H1 (cell line): Measurements from ENCODE around the gene BPGM. TPM values are rescaled to one million over a fixed set of nuclear protein-coding genes. Genes with fewer than 3 reads are reported as not detected.

Experiments
- CTCF ChIA-PET: fragments of 300-600 bp; sonication (Branson Sonifier 250); formaldehyde crosslinking; loops from one replicate; lab custom pipeline; 2021; ENCODE audit not compliant: partially characterized antibody; lab: Charles Lee
- POLR2A ChIA-PET: fragments of 300-600 bp; sonication (Branson Sonifier 250); formaldehyde crosslinking; loops from one replicate; lab custom pipeline; 2021; ENCODE audit warnings: inconsistent platforms; ENCODE audit not compliant: partially characterized antibody; lab: Charles Lee
- DNase-seq, 2 experiments: peaks; one replicate each; pipeline versions ENCODE4 v3.0.0 to v3.0.0-alpha.2; 2010 to 2022; ENCODE audit warnings: low spot score in 2 of 2, low read depth in 1 of 2, mixed read lengths in 1 of 2
- FAIRE-seq: peaks from 2 replicates; lab custom pipeline; 2011; peaks lifted over from hg19 to GRCh38; lab: Jason Lieb, UNC
- H2AFZ ChIP-seq: 2 replicates; pipeline ENCODE4 v1.8.1; 2012; ENCODE audit warnings: low read length, inconsistent platforms
- H2AK5ac ChIP-seq: 2 replicates; pipeline ENCODE4 v1.6.1; 2013; ENCODE audit warnings: low read depth, low read length
- H2BK120ac ChIP-seq: replicated peaks from 2 replicates; pipeline ENCODE3; 2013; ENCODE audit warnings: low read depth, low read length, inconsistent platforms
- H2BK12ac ChIP-seq: 2 replicates; pipeline ENCODE4 v1.6.1; 2013; ENCODE audit warnings: low read depth, low read length
- H2BK15ac ChIP-seq: 2 replicates; pipeline ENCODE4 v1.6.1; 2013; ENCODE audit warnings: low read length
- H2BK20ac ChIP-seq: 2 replicates; pipeline ENCODE4 v1.6.1; 2013; ENCODE audit warnings: low read length
- H2BK5ac ChIP-seq: 2 replicates; pipeline ENCODE4 v1.6.1; 2013; ENCODE audit warnings: low read depth, low read length
- H3K14ac ChIP-seq: 2 replicates; pipeline ENCODE4 v1.6.1; 2013; ENCODE audit warnings: inconsistent platforms; ENCODE audit not compliant: insufficient read length
- H3K18ac ChIP-seq: 2 replicates; pipeline ENCODE4 v1.6.1; 2013; ENCODE audit warnings: low read length; ENCODE audit errors: extremely low read depth
- H3K23ac ChIP-seq: 2 replicates; pipeline ENCODE4 v1.6.1; 2013; ENCODE audit warnings: inconsistent platforms; ENCODE audit not compliant: insufficient read length
- H3K23me2 ChIP-seq: 2 replicates; pipeline ENCODE4 v1.6.1; 2013; ENCODE audit warnings: low read depth, low read length
- H3K27ac ChIP-seq: 2 replicates; pipeline ENCODE4 v1.6.1; 2011; ENCODE audit warnings: low read depth, low read length, inconsistent platforms
- H3K27me3 ChIP-seq, 4 experiments: replicated peaks in 1 of 4; 1 replicate in 1 of 4; 2 replicates in 3 of 4; pipeline versions ENCODE4 v1.6.1 to v1.8.1; 2011 to 2013; ENCODE audit warnings: low read length in 3 of 4, mild to moderate bottlenecking in 3 of 4, inconsistent platforms in 2 of 4, mixed read lengths in 2 of 4, moderate library complexity in 1 of 4; ENCODE audit not compliant: control insufficient read depth in 3 of 4, insufficient read depth in 3 of 4; ENCODE audit errors: extremely low read depth in 1 of 4
- H3K36me3 ChIP-seq, 4 experiments: 2 replicates each; pipeline versions ENCODE4 v1.6.1 to v1.8.1; 2011 to 2013; ENCODE audit warnings: mild to moderate bottlenecking in 4 of 4, low read length in 3 of 4, moderate library complexity in 2 of 4, control low read depth in 1 of 4, inconsistent platforms in 1 of 4; ENCODE audit not compliant: insufficient read depth in 4 of 4, control insufficient read depth in 2 of 4
- H3K4ac ChIP-seq: replicated peaks from 2 replicates; pipeline ENCODE3; 2013; ENCODE audit warnings: low read length, low read depth, mixed read lengths, inconsistent platforms; ENCODE audit not compliant: insufficient read length
- H3K4me1 ChIP-seq, 4 experiments: replicated peaks in 1 of 4; 1 replicate in 1 of 4; 2 replicates in 3 of 4; pipeline versions ENCODE4 v1.6.1 to v1.8.1; 2011 to 2013; ENCODE audit warnings: low read length in 3 of 4, inconsistent platforms in 2 of 4, mixed read lengths in 1 of 4; ENCODE audit not compliant: insufficient read depth in 4 of 4, control insufficient read depth in 3 of 4
- H3K4me2 ChIP-seq, 2 experiments: 2 replicates each; pipeline versions ENCODE4 v1.6.1 to v1.8.1; 2011 to 2013; ENCODE audit warnings: low read depth in 2 of 2, low read length in 2 of 2, control low read depth in 1 of 2, inconsistent platforms in 1 of 2, mild to moderate bottlenecking in 1 of 2; ENCODE audit not compliant: insufficient read depth in 1 of 2
- H3K4me3 ChIP-seq, 4 experiments: fragments of 200-600, 300-600 bp in 1 of 4; sonication (generic), shearing (Covaris generic), sonication (Bioruptor Twin) in 1 of 4; 2 replicates each; pipeline versions ENCODE4 v1.5.1 to v1.8.1; 2011 to 2016; ENCODE audit warnings: low read length in 4 of 4, low read depth in 3 of 4, control low read depth in 2 of 4, inconsistent platforms in 2 of 4, mild to moderate bottlenecking in 2 of 4, mixed read lengths in 1 of 4, moderate library complexity in 1 of 4; ENCODE audit not compliant: insufficient read depth in 2 of 4; ENCODE audit errors: extremely low read depth in 1 of 4
- H3K56ac ChIP-seq: replicated peaks from 2 replicates; pipeline ENCODE3; 2013; ENCODE audit warnings: low read depth, mild to moderate bottlenecking, mixed read lengths, low read length, inconsistent platforms; ENCODE audit not compliant: insufficient read length
- H3K79me1 ChIP-seq: 2 replicates; pipeline ENCODE4 v1.6.1; 2013; ENCODE audit warnings: low read depth, low read length, control low read depth
- H3K79me2 ChIP-seq, 2 experiments: 2 replicates each; pipeline versions ENCODE4 v1.6.1 to v1.8.1; 2012 to 2013; ENCODE audit warnings: low read length in 2 of 2, mild to moderate bottlenecking in 2 of 2, inconsistent platforms in 1 of 2; ENCODE audit not compliant: insufficient read depth in 2 of 2, control insufficient read depth in 1 of 2
- H3K9ac ChIP-seq, 4 experiments: replicated peaks in 1 of 4; 1 replicate in 1 of 4; 2 replicates in 3 of 4; pipeline versions ENCODE4 v1.6.1 to v1.8.1; 2011 to 2013; ENCODE audit warnings: low read depth in 3 of 4, low read length in 3 of 4, control low read depth in 2 of 4, mild to moderate bottlenecking in 2 of 4, moderate library complexity in 2 of 4, inconsistent platforms in 1 of 4; ENCODE audit errors: extremely low read depth in 1 of 4
- H3K9me3 ChIP-seq, 2 experiments: 2 replicates each; pipeline versions ENCODE4 v1.6.1 to v1.8.1; 2012 to 2013; ENCODE audit warnings: mild to moderate bottlenecking in 2 of 2, moderate library complexity in 2 of 2, control low read depth in 1 of 2, inconsistent platforms in 1 of 2, low read depth in 1 of 2, low read length in 1 of 2, mixed read lengths in 1 of 2; ENCODE audit not compliant: insufficient read depth in 2 of 2
- H4K20me1 ChIP-seq, 2 experiments: replicated peaks in 1 of 2; 2 replicates each; pipeline versions ENCODE3 to v1.8.1; 2011 to 2013; ENCODE audit warnings: inconsistent platforms in 2 of 2, low read length in 2 of 2, mild to moderate bottlenecking in 1 of 2; ENCODE audit not compliant: insufficient read depth in 2 of 2, control insufficient read depth in 1 of 2
- H4K5ac ChIP-seq: 2 replicates; pipeline ENCODE4 v1.6.1; 2013; ENCODE audit warnings: low read length, low read depth, mixed read lengths, inconsistent platforms; ENCODE audit not compliant: insufficient read length
- H4K8ac ChIP-seq: 2 replicates; pipeline ENCODE4 v1.8.0; 2013; ENCODE audit warnings: mild to moderate bottlenecking, moderate library complexity, low read length, inconsistent platforms; ENCODE audit not compliant: insufficient read depth; ENCODE audit errors: extremely low read depth
- H4K91ac ChIP-seq: replicated peaks from 2 replicates; pipeline ENCODE3; 2013; ENCODE audit warnings: low read length, mixed read lengths, inconsistent platforms; ENCODE audit not compliant: insufficient read length
- CBX8 ChIP-seq: fragments of 300-800, 300-1000 bp; sonication (generic); IDR thresholded peaks from 2 replicates; pipeline ENCODE4 v1.7.1; 2016; ENCODE audit warnings: low read depth, low read length, borderline replicate concordance
- CHD1 ChIP-seq: IDR thresholded peaks from 2 replicates; pipeline ENCODE4 v1.6.1; 2012; ENCODE audit warnings: low read depth, low read length, improper control_type of control experiment
- CTBP2 ChIP-seq: IDR thresholded peaks from 2 replicates; pipeline ENCODE4 v1.7.0; 2011; ENCODE audit warnings: borderline replicate concordance, mild to moderate bottlenecking, moderate library complexity, mixed read lengths, low read length; ENCODE audit not compliant: insufficient read depth, insufficient read length
- EGR1 ChIP-seq: IDR thresholded peaks from 2 replicates; pipeline ENCODE4 v1.6.1; 2011; ENCODE audit warnings: low read depth, low read length, borderline replicate concordance
- JUN ChIP-seq: IDR thresholded peaks from 2 replicates; pipeline ENCODE4 v1.6.1; 2011; ENCODE audit warnings: low read depth, mild to moderate bottlenecking, improper control_type of control experiment, low read length
- RNF2 ChIP-seq: fragments of 200-900, 300-1000 bp; sonication (generic); IDR thresholded peaks from 2 replicates; pipeline ENCODE4 v1.7.1; 2016; ENCODE audit warnings: borderline replicate concordance, low read depth, mild to moderate bottlenecking, antibody characterized with exemption, low read length; ENCODE audit not compliant: poor library complexity, severe bottlenecking; ENCODE audit errors: missing control alignments
- SIX5 ChIP-seq: IDR thresholded peaks from 2 replicates; pipeline ENCODE4 v1.6.1; 2011; ENCODE audit warnings: mild to moderate bottlenecking, low read depth, low read length
- SP2 ChIP-seq: IDR thresholded peaks from 2 replicates; pipeline ENCODE4 v1.6.1; 2012; ENCODE audit warnings: mild to moderate bottlenecking, low read length, inconsistent platforms
- SP4 ChIP-seq: IDR thresholded peaks from 2 replicates; pipeline ENCODE4 v1.6.1; 2012; ENCODE audit warnings: low read length, inconsistent platforms
- SRF ChIP-seq: IDR thresholded peaks from 2 replicates; pipeline ENCODE4 v1.6.1; 2011; ENCODE audit warnings: mild to moderate bottlenecking, low read depth, low read length, moderate library complexity
- SUZ12 ChIP-seq: fragments of 200-600 bp; sonication (generic); IDR thresholded peaks from 2 replicates; pipeline ENCODE4 v1.6.1; 2012; ENCODE audit warnings: mild to moderate bottlenecking, inconsistent platforms, low read length, moderate library complexity, mixed read lengths
- TEAD4 ChIP-seq: IDR thresholded peaks from 2 replicates; pipeline ENCODE4 v1.6.1; 2012; ENCODE audit warnings: low read depth, low read length, inconsistent platforms, mixed read lengths
- WGBS, 2 experiments: shearing (Covaris generic) in 1 of 2; methylation state at CpG; one replicate each; pipeline versions ENCODE4 v1.1.6 to v1.1.7; 2013 to 2015; ENCODE audit warnings: low lambda C conversion rate in 2 of 2, mixed read lengths in 2 of 2, inconsistent platforms in 1 of 2, low coverage in 1 of 2, missing lambda C conversion rate in 1 of 2; ENCODE audit not compliant: insufficient replicate concordance in 2 of 2, insufficient coverage in 1 of 2, insufficient read length in 1 of 2; ENCODE audit errors: extremely low coverage in 1 of 2, missing lambda C conversion rate in 1 of 2; 5-methylcytosine and 5-hydroxymethylcytosine counted together
- polyA plus RNA-seq, 7 experiments: library from polyadenylated mRNA; depleted of rRNA in 3 of 7; stranded (reverse) in 5 of 7; unstranded in 2 of 7; fragments of >200 nt in 5 of 7; fragments of 200-250 nt in 2 of 7; gene quantifications; 1 replicate in 5 of 7; 2 replicates in 1 of 7; 4 replicates in 1 of 7; pipeline versions ENCODE4 v1.2.1 to v1.2.3, GENCODE V29; 2011 to 2013; ENCODE audit warnings: missing spikeins in 2 of 7, mixed read lengths in 2 of 7
- total RNA-seq: library from RNA; stranded (reverse); fragmentation: NEBNext Ultra II Directional; extraction: Animal tissue kit (Norgen Biotek cat#: 25700); gene quantifications from 2 replicates; pipeline ENCODE4 v1.2.1, GENCODE V29; 2021

The BPGM gene
- total and polyA plus RNA-seq, 2 of the 8 experiments (the other 6 are each of a cell fraction or from before 2014, with no cell fraction given): 9.7 to 15.3 TPM

DNA sequence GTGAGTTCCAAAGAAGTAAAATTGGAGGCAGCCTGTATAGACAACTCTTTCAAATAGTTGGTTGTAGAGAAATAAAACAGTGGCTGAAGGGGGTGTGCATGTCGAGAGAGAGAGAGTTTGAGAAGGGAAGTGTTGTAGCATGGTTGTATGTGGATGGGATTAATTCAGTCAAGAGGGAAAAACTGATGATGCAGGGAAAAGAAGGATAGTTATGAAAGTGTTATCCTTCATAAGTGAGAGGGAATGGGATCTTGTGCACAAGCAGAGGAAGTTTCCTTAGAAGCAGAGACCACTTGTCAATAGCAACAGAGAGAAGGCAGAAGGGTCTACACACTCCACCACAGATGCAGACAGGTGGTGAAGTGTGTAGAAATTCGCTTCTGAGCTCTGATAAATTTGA, 30.0 kb upstream of the BPGM start:
- 76% methylated on average over 2 of the region's 2 CpGs; no CpG with 5 or more reads in 1 of the 2 experiments for WGBS, 2 experiments
- CTCF ChIA-PET: interaction anchor here (1.9 to 2.9 kb wide), 2 partner anchors 9 to 10 kb away, joined by 6 to 14 read pairs; no protein-coding TSS in a partner anchor

More for the DNA sequence above, 30.0 kb upstream of the BPGM start:
- no peak overlapping the region for H2AK5ac ChIP-seq
- H2BK5ac ChIP-seq: no peak overlapping the region
- no peak overlapping the region for H2BK120ac ChIP-seq
- H3K56ac ChIP-seq: no peak overlapping the region
- no peak overlapping the region for H3K23ac ChIP-seq
- H2BK15ac ChIP-seq: no peak overlapping the region
- no peak overlapping the region for H2AFZ ChIP-seq
- no peak overlapping the region for H3K9ac ChIP-seq
- DNase-seq: no peak
- no peak for FAIRE-seq
- no peak overlapping the region for H3K4me3 ChIP-seq
- H4K91ac ChIP-seq: no peak overlapping the region
- no peak overlapping the region for H2BK20ac ChIP-seq
- H3K4me2 ChIP-seq: no peak overlapping the region
- POLR2A ChIA-PET: no interaction called here
- no peak overlapping the region for H3K27ac ChIP-seq
- H4K5ac ChIP-seq: no peak overlapping the region
- TF ChIP-seq SP4: no peak
- TF ChIP-seq SIX5: no peak
- no peak for TF ChIP-seq CBX8
- TF ChIP-seq SUZ12: no peak
- no peak for TF ChIP-seq SRF
- no peak for TF ChIP-seq CHD1
- no peak for TF ChIP-seq EGR1
- no peak for TF ChIP-seq CTBP2
- no peak for TF ChIP-seq JUN
- no peak for TF ChIP-seq SP2
- no peak for TF ChIP-seq RNF2
- TF ChIP-seq TEAD4: no peak
- H3K79me2 ChIP-seq: no peaks in the 10 kb centered on the region
- H4K8ac ChIP-seq: no peak overlapping the region
- H4K20me1 ChIP-seq: no peaks in the 10 kb centered on the region
- H3K79me1 ChIP-seq: no peaks in the 10 kb centered on the region
- no peaks in the 10 kb centered on the region for H3K9me3 ChIP-seq
- H2BK12ac ChIP-seq: no peak overlapping the region
- H3K23me2 ChIP-seq: no peaks in the 10 kb centered on the region
- no peak overlapping the region for H3K18ac ChIP-seq
- H3K27me3 ChIP-seq: no peaks in the 10 kb centered on the region; a peak in 1 of 7 replicates
- no peak overlapping the region for H3K4ac ChIP-seq
- H3K14ac ChIP-seq: no peak overlapping the region
- H3K4me1 ChIP-seq: no peaks in the 10 kb centered on the region
- no peaks in the 10 kb centered on the region; a peak in 1 of 8 replicates for H3K36me3 ChIP-seq
